ENCODE results near the gene TRIM47. TPM values are rescaled to one million over a fixed set of nuclear protein-coding genes. Genes with fewer than 3 reads are reported as not detected.
"Not testable (repeated sequence)": the region's sequence is repeated elsewhere in the genome, so short reads cannot be mapped to it uniquely, and the experiment has no call there.

Gene TRIM47
- total RNA-seq, 3 donors from 2014 or later: 12.8 to 18.1 (median 14.5) TPM

- ATAC-seq (no peak), DNase-seq (no peak)
- no peaks in the 10 kb centered on the region for H3K27me3 Mint-ChIP-seq (ENCODE audit: low read depth)
- H3K9me3 Mint-ChIP-seq: no peaks in the 10 kb centered on the region
- H3K4me1 Mint-ChIP-seq (ENCODE audit: low read depth): peaks cover 3% of the 10 kb centered on the region
- peaks cover 5% of the 10 kb centered on the region for H3K36me3 Mint-ChIP-seq (ENCODE audit: insufficient read depth)
- no peak overlapping the region for H3K4me3 Mint-ChIP-seq
Measured at GRCh38 chr17:75888484-75888883, 10.1 kb upstream of the TRIM47 start.

DNA sequence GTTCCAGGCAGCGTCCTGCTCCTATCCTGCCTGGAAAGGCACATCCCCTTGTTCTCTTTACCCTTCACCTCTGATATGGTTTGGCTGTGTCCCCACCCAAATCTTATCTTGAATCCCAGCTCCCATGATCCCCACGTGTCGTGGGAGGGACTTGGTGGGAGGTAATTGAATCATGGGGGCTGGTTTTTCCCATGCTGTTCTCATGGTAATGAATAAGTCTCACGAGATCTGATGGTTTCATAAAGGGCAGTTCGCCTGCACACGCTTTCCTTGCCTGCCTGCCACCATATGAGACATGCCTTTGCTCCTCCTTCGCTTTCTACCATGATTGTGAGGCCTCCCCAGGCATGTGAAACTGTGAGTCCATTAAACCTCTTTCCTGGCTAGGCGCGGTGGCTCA lies 7.5 kb upstream of the TRIM47 start:
- not testable (repeated sequence) for H3K4me1 Mint-ChIP-seq (ENCODE audit: low read depth); ATAC-seq; H3K36me3 Mint-ChIP-seq (ENCODE audit: insufficient read depth); H3K9me3 Mint-ChIP-seq; H3K27me3 Mint-ChIP-seq (ENCODE audit: low read depth); H3K4me3 Mint-ChIP-seq; DNase-seq

DNA sequence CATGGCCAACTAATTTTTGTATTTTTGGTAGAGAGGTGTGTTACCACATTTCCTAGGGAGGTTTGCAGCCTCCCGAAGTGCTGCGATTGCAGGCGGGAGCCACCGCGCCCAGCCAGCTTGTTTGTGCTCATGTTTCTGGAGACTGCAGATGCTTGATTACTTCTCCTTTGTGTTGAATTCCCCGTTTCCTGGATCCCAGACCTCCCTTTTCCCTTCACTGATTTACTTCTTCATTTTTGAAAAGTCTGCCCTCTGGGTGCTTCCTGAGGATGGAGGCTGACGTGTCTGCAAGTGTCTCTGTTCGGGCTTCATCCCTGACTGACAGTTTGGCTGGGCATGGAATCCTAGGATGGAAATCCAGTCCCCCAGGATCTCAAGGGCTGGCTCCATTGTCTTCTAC lies 7.0 kb upstream of the TRIM47 start:
- Mint-ChIP-seq H3K4me3 (no peak overlapping the region), H3K36me3 (ENCODE audit: insufficient read depth) (peaks cover 3% of the 10 kb centered on the region), H3K9me3 (no peaks in the 10 kb centered on the region), H3K27me3 (ENCODE audit: low read depth) (no peaks in the 10 kb centered on the region), H3K4me1 (ENCODE audit: low read depth) (peaks cover 5% of the 10 kb centered on the region)
- DNase-seq (no peak), ATAC-seq (no peak)

DNA sequence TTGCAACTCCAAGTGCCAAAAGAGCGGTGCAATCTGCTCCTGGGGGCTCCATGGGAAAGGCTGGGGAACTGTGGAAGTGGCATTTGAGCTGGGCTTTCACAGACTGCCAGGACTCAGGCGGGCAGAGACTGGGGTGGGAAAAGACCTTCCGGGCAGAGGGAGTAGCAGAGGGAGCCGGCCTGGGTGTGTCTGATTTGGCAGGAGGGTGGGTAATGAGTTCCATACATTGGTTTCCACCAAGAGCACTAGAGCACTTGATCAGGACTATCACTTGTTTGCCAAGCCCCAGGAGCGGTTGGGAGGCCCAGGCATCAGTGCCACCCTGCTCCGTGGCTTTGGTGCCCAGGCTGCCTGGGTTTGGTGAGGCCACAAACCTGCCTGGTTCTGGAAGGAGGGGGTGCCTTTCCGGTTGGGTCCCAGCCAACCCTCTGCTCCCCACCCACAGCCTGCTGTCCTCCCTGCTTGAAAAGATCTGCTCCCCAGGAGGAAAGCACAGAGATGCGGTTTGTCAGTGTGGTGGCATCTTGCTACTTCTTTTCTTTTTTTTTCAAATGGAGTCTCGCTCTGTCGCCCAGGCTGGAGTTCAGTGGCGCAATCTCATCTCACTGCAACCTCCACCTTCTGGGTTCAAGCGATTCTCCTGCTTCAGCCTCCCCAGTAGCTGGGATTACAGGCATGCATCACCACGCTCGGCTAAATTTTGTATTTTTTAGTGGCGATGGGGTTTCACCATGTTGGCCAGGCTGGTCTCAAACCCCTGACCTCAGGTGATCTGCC lies 3.5 kb upstream of the TRIM47 start:
- Mint-ChIP-seq H3K27me3 (ENCODE audit: low read depth) (peaks cover 1% of the 10 kb centered on the region), H3K9me3 (no peaks in the 10 kb centered on the region), H3K36me3 (ENCODE audit: insufficient read depth) (no peaks in the 10 kb centered on the region), H3K4me3 (no peak overlapping the region), H3K4me1 (ENCODE audit: low read depth) (peaks cover 14% of the 10 kb centered on the region)
- ATAC-seq (no peak), DNase-seq (no peak)

DNA sequence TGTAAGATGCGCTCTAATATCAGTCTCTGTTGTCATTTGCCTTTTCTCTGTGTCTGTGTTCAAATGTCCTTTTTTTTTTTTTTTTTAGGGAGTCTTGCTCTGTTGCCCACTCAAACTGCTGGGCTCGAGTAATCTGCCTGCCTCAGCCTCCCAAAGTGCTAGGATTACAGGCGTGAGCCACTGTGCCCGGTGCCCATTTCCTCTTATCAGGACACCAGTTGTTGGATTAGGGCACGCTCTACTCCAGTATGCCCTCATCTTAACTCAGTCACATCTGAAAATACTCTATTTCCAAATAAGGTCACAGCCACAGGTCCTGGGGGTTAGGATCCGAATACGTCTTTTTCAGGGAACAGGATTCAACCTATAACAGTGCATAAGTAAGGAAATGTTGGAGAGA lies 1.9 kb upstream of the TRIM47 start:
- no peaks in the 10 kb centered on the region for H3K36me3 Mint-ChIP-seq (ENCODE audit: insufficient read depth)
- no peaks in the 10 kb centered on the region for H3K9me3 Mint-ChIP-seq
- H3K27me3 Mint-ChIP-seq (ENCODE audit: low read depth): peaks cover 1% of the 10 kb centered on the region
- no peak overlapping the region for H3K4me3 Mint-ChIP-seq
- peaks cover 28% of the 10 kb centered on the region for H3K4me1 Mint-ChIP-seq (ENCODE audit: low read depth)
- DNase-seq (no peak), ATAC-seq (no peak)

DNA sequence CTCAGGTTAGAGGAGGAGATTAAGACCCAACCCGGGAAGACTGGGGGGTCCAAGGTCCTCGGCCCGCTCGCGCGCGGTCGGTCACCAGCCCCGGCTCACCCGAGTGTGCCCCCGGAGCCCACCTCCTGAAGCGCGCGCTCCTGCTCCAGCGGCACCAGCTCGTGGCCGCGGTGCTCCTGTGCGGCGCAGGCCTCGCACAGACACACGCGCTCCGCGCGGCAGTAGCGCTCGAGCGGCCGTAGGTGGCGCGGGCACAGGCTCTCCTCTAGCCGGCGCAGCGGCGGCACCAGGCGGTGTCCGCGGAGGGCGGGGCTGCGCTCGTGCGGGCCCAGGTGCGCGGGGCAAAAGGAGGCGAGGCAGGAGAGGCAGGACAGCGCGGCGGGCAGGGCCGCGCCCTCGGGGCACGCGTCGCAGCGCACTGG lies 618 bp downstream of the TRIM47 start:
- H3K27me3 Mint-ChIP-seq (ENCODE audit: low read depth): peaks cover 1% of the 10 kb centered on the region
- H3K4me1 Mint-ChIP-seq (ENCODE audit: low read depth): peaks cover 38% of the 10 kb centered on the region
- no peaks in the 10 kb centered on the region for H3K36me3 Mint-ChIP-seq (ENCODE audit: insufficient read depth)
- DNase-seq (peak; percentile 61), ATAC-seq (peak; percentile 84 to 89)
- H3K4me3 Mint-ChIP-seq: peak overlapping the region; percentile 82
- no peaks in the 10 kb centered on the region for H3K9me3 Mint-ChIP-seq

DNA sequence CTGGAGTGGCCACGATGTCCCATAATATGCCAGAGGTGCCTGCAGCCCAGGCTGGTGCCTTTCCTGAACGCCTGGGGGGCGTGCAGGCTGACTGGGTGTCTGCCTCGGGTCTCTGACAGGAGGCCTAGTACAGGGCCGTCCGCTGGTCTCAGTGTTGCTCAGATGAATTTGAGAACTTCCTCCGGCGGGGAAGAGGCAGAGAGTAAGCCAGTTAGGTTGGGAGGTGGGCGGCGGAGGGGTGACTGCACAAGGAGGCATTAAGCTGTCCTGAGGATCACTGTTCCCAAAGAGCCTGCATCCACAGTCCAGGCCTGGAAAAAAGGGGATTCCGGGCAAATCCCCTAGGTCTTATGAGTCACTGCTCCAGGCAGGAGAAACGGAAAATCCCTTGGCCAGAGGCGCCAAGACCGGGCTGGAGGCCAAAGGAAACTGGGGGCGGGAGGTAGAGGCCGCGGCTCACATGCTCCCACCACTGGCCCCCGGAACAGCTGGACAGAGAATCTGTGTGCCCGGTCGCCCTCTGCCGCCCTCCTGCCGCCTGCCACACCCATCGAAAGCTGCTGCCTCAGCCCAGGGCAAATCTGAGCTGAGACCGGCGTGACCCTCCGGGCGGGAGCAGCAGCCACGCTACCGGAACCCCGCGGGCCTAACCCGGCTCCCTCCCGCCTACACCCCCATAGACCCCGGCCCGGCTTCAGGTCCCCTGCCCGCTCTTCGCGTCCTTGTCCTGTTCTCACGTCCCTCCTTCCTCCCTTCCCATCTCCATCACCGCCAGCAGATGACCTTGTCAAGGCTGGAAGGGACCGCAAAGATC lies 1.2 kb downstream of the TRIM47 start:
- Mint-ChIP-seq H3K36me3 (ENCODE audit: insufficient read depth) (no peaks in the 10 kb centered on the region), H3K9me3 (no peaks in the 10 kb centered on the region), H3K27me3 (ENCODE audit: low read depth) (peaks cover 1% of the 10 kb centered on the region), H3K4me1 (ENCODE audit: low read depth) (peaks cover 42% of the 10 kb centered on the region), H3K4me3 (peak overlapping the region; percentile 82)
- ATAC-seq (peak; percentile 19 to 26), DNase-seq (no peak)

- H3K36me3 Mint-ChIP-seq (ENCODE audit: insufficient read depth): no peaks in the 10 kb centered on the region
- peak; percentile 68 for DNase-seq
- H3K4me1 Mint-ChIP-seq (ENCODE audit: low read depth): peaks cover 42% of the 10 kb centered on the region
- no peaks in the 10 kb centered on the region for H3K9me3 Mint-ChIP-seq
- peaks cover 1% of the 10 kb centered on the region for H3K27me3 Mint-ChIP-seq (ENCODE audit: low read depth)
- peak; percentile 45 to 51 for ATAC-seq
- H3K4me3 Mint-ChIP-seq: peak overlapping the region; percentile 82
Measured at GRCh38 chr17:75876190-75876937, 2.0 kb downstream of the TRIM47 start.

DNA sequence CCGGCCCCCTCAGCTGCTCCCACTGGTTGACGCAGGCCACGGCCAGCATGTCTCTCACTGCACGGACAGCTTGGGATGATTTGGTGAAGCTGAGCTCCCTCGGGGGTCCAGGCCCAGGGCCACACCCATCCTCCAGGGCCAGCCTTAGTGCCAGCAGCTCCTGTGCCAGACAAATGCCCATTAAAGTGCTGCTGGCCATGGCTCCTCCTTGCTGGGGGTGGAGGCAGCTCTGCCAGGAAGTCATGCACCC lies 2.5 kb downstream of the TRIM47 start:
- Mint-ChIP-seq H3K9me3 (no peaks in the 10 kb centered on the region), H3K4me3 (peak overlapping the region; percentile 82), H3K27me3 (ENCODE audit: low read depth) (peaks cover 1% of the 10 kb centered on the region), H3K36me3 (ENCODE audit: insufficient read depth) (no peaks in the 10 kb centered on the region), H3K4me1 (ENCODE audit: low read depth) (peaks cover 42% of the 10 kb centered on the region)
- no peak for DNase-seq
- ATAC-seq: no peak

DNA sequence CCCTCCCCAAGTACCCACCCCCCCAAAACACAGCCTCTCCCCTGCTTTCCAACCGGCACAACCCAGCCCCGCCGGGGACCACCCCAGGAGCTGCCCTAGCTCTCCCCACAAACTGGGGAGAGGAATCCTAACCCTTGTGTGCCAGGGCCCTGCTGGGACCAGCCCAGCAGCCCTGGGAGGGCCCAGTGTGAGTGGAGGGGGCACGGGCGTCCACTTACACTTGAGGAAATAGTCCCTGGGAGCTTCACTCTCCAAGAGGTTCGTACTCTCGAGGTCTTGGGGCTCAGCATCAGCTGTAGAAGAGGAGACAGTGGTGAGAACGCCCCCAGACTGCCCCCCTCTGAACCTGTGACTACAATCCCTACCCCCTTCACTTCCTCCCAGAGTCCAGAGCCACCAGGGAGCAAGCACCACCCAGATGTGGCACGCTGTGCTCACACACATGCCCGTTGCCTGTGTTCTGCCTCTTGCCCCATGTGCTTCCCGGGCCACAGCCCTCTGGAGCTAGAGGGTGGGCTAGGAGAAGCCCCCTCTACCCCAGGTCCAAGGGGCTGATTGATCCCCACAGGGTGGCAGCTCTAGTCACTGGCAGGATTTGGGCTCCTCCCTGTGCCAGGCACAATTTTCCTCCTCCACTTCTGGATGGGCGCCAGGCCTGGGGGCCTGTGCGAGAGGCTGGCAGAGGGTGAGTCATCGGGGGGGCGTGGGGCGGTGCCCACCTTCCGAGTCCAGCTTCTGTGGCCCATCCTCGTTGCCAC lies 3.0 kb downstream of the TRIM47 start:
- ATAC-seq: no peak
- Mint-ChIP-seq H3K4me1 (ENCODE audit: low read depth) (peaks cover 42% of the 10 kb centered on the region), H3K36me3 (ENCODE audit: insufficient read depth) (no peaks in the 10 kb centered on the region), H3K27me3 (ENCODE audit: low read depth) (peaks cover 1% of the 10 kb centered on the region), H3K9me3 (no peaks in the 10 kb centered on the region), H3K4me3 (no peak overlapping the region)
- DNase-seq: no peak

DNA sequence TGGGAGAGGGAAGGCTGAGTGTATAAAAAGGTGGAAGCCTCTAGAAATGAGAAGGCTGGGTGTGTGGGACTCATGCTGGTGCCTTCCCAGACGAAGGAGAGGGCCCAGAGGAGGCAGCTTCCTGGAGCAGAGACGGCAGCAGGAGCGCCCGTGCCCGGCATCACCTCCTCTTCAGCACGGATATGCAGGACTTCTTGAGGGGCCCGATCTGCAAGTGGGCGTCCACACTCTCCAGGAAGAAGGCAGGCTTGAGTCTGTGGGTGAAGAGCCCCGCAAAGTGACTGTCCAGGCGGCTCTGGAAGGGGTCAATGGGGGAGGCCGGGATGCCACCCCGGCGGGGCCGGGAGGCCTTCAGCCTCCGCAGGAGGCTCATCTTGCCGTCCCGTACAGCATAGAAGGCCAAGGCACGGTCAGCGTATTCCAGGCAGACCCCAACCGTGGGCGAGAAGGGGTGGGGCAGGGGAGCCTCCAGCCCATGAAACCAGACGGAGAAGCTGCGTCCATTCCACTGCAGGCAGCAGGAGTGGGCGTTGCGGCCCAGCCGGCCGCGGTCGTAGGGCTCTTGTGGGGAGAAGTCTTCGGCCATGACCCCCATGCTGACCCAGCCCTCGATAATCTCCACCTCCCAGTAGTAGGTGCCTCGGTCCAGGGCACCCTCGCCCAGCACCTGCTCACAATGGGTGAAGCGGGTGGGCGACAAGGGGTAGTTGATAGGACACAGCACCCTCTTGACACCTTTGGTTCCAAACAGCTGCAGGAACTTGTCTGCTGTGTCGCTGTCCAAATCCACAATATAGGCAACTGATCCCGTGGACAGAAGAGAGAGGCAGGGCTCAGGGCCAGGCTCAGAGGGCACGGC lies 3.8 kb downstream of the TRIM47 start:
- ATAC-seq: no peak
- DNase-seq: no peak
- Mint-ChIP-seq H3K36me3 (ENCODE audit: insufficient read depth) (no peaks in the 10 kb centered on the region), H3K4me1 (ENCODE audit: low read depth) (peaks cover 42% of the 10 kb centered on the region), H3K27me3 (ENCODE audit: low read depth) (peaks cover 1% of the 10 kb centered on the region), H3K9me3 (no peaks in the 10 kb centered on the region), H3K4me3 (no peak overlapping the region)

- no peaks in the 10 kb centered on the region for H3K36me3 Mint-ChIP-seq (ENCODE audit: insufficient read depth)
- ATAC-seq: no peak
- no peaks in the 10 kb centered on the region for H3K9me3 Mint-ChIP-seq
- no peak overlapping the region for H3K4me3 Mint-ChIP-seq
- no peak for DNase-seq
- peaks cover 40% of the 10 kb centered on the region for H3K4me1 Mint-ChIP-seq (ENCODE audit: low read depth)
- H3K27me3 Mint-ChIP-seq (ENCODE audit: low read depth): peaks cover 1% of the 10 kb centered on the region
Measured at GRCh38 chr17:75873587-75874322, 4.6 kb downstream of the TRIM47 start.
